SK-N-SH (cell line): ENCODE results near the gene ACACA. TPM values are rescaled to one million over a fixed set of nuclear protein-coding genes. Genes with fewer than 3 reads are reported as not detected.

ENCODE experiments used
- CTCF ChIA-PET: fragments of 300-600, 350-600 bp; formaldehyde crosslinking; extraction: SDS; loops from one replicate; lab custom pipeline; 2021; lab: Yijun Ruan, JAX
- POLR2A ChIA-PET: fragments of 350-600 bp; sonication (Branson Sonifier 250); formaldehyde crosslinking; extraction: SDS; loops from one replicate; lab custom pipeline; 2020; ENCODE audit warnings: antibody characterized with exemption, inconsistent platforms; lab: Yijun Ruan, JAX
- DNase-seq: peaks from one replicate; pipeline ENCODE4 v3.0.0; 2012
- H2AFZ ChIP-seq: fragments of 200-600 bp; sonication (generic); 2 replicates; pipeline ENCODE4 v1.8.1; 2016; ENCODE audit warnings: antibody characterized with exemption, mild to moderate bottlenecking, low read depth
- H3F3A ChIP-seq: fragments of 200-600 bp; sonication (generic); replicated peaks from 2 replicates; pipeline ENCODE3; 2016; ENCODE audit warnings: antibody characterized with exemption, mild to moderate bottlenecking; ENCODE audit not compliant: insufficient read depth
- H3K27ac ChIP-seq, 2 experiments: fragments of 200-500 bp in 1 of 2; fragments of 200-600 bp in 1 of 2; sonication (Bioruptor generic) in 1 of 2; sonication (generic), shearing (Covaris generic) in 1 of 2; 2 replicates each; pipeline versions ENCODE4 v1.5.1 to v1.6.1; 2014 to 2016; ENCODE audit warnings: low read depth in 2 of 2, inconsistent platforms in 1 of 2, low read length in 1 of 2, mild to moderate bottlenecking in 1 of 2, mixed read lengths in 1 of 2
- H3K27me3 ChIP-seq: fragments of 200-600 bp; sonication (generic), shearing (Covaris generic); 2 replicates; pipeline ENCODE4 v1.6.1; 2016; ENCODE audit warnings: mixed run types; ENCODE audit not compliant: insufficient read depth
- H3K36me3 ChIP-seq, 2 experiments: fragments of 200-500 bp in 1 of 2; fragments of 200-600 bp in 1 of 2; sonication (Bioruptor generic) in 1 of 2; sonication (generic) in 1 of 2; replicated peaks in 1 of 2; 2 replicates each; pipeline versions ENCODE3 to v1.5.1; 2014 to 2016; ENCODE audit warnings: low read length in 1 of 2, mild to moderate bottlenecking in 1 of 2; ENCODE audit not compliant: insufficient read depth in 2 of 2, control insufficient read depth in 1 of 2
- H3K4me1 ChIP-seq, 2 experiments: fragments of 200-500 bp in 1 of 2; fragments of 200-600 bp in 1 of 2; sonication (Bioruptor generic) in 1 of 2; sonication (generic), shearing (Covaris generic) in 1 of 2; 2 replicates each; pipeline versions ENCODE4 v1.5.1 to v1.6.1; 2014 to 2016; ENCODE audit warnings: low read depth in 1 of 2, low read length in 1 of 2, mixed run types in 1 of 2; ENCODE audit not compliant: insufficient read depth in 2 of 2, control insufficient read depth in 1 of 2
- H3K4me2 ChIP-seq: fragments of 200-600 bp; sonication (generic), shearing (Covaris generic); 2 replicates; pipeline ENCODE4 v1.6.1; 2017; ENCODE audit warnings: mixed run types
- H3K4me3 ChIP-seq, 2 experiments: fragments of 200-500 bp in 1 of 2; fragments of 200-600 bp in 1 of 2; sonication (Bioruptor generic) in 1 of 2; sonication (generic), shearing (Covaris generic) in 1 of 2; 2 replicates each; pipeline versions ENCODE4 v1.5.1 to v1.8.1; 2014 to 2016; ENCODE audit warnings: low read depth in 2 of 2, inconsistent platforms in 1 of 2, low read length in 1 of 2, mild to moderate bottlenecking in 1 of 2, mixed read lengths in 1 of 2, moderate library complexity in 1 of 2
- H3K79me2 ChIP-seq: fragments of 200-600 bp; sonication (generic); 2 replicates; pipeline ENCODE4 v1.8.1; 2017; ENCODE audit warnings: mild to moderate bottlenecking; ENCODE audit not compliant: insufficient read depth
- H3K9ac ChIP-seq: fragments of 200-600 bp; sonication (generic); 2 replicates; pipeline ENCODE4 v1.6.1; 2017; ENCODE audit warnings: mixed run types
- H3K9me2 ChIP-seq: fragments of 200-600 bp; sonication (generic); 2 replicates; pipeline ENCODE4 v1.6.1; 2017; ENCODE audit warnings: mixed run types
- H3K9me3 ChIP-seq: fragments of 200-600 bp; sonication (generic); 2 replicates; pipeline ENCODE4 v1.6.1; 2017; ENCODE audit warnings: mixed run types, mild to moderate bottlenecking, moderate library complexity
- H4K20me1 ChIP-seq: fragments of 200-600 bp; sonication (generic); 2 replicates; pipeline ENCODE4 v1.6.1; 2017; ENCODE audit warnings: mild to moderate bottlenecking, mixed run types; ENCODE audit not compliant: insufficient read depth
- EP300 ChIP-seq, 2 experiments: IDR thresholded peaks; 2 replicates each; pipeline versions ENCODE4 v1.4.0 to v1.6.1; 2012; ENCODE audit warnings: borderline replicate concordance in 1 of 2, low read depth in 1 of 2, low read length in 1 of 2
- EZH2phosphoT487 ChIP-seq: fragments of 200-600 bp; sonication (generic); IDR thresholded peaks from 2 replicates; pipeline ENCODE4 v1.6.1; 2017; ENCODE audit warnings: low read depth, mixed run types, mild to moderate bottlenecking, antibody characterized with exemption, moderate library complexity, borderline replicate concordance
- FOXJ3 ChIP-seq: sonication (generic); formaldehyde crosslinking; IDR thresholded peaks from 2 replicates; pipeline ENCODE4 v1.5.1; 2020; ENCODE audit warnings: mild to moderate bottlenecking, missing genetic modification reagents
- NFIC ChIP-seq: IDR thresholded peaks from 2 replicates; pipeline ENCODE4 v1.4.0; 2012; ENCODE audit warnings: borderline replicate concordance
- NRF1 ChIP-seq: IDR thresholded peaks from 2 replicates; pipeline ENCODE4 v1.6.1; 2012; ENCODE audit warnings: low read depth, mild to moderate bottlenecking, low read length
- RAD21 ChIP-seq: IDR thresholded peaks from 2 replicates; pipeline ENCODE4 v1.6.1; 2012; ENCODE audit warnings: mild to moderate bottlenecking, low read length
- RFX5 ChIP-seq: IDR thresholded peaks from 2 replicates; pipeline ENCODE4 v1.6.1; 2012; ENCODE audit warnings: mild to moderate bottlenecking, improper control_type of control experiment, low read length
- RXRA ChIP-seq: IDR thresholded peaks from 2 replicates; pipeline ENCODE4 v1.4.0; 2012; ENCODE audit warnings: low read depth, mild to moderate bottlenecking, borderline replicate concordance
- SIN3A ChIP-seq: IDR thresholded peaks from 2 replicates; pipeline ENCODE4 v1.6.1; 2012; ENCODE audit warnings: low read depth, mild to moderate bottlenecking, low read length, moderate library complexity, borderline replicate concordance
- TEAD4 ChIP-seq: IDR thresholded peaks from 2 replicates; pipeline ENCODE4 v1.4.0; 2012; ENCODE audit warnings: mild to moderate bottlenecking, borderline replicate concordance; ENCODE audit not compliant: insufficient read depth
- YY1 ChIP-seq: IDR thresholded peaks from 2 replicates; pipeline ENCODE4 v1.4.0; 2012; ENCODE audit warnings: low read depth, mild to moderate bottlenecking
- WGBS: methylation state at CpG from one replicate; pipeline ENCODE4 v1.1.6; 2017; ENCODE audit warnings: low lambda C conversion rate; 5-methylcytosine and 5-hydroxymethylcytosine counted together
- polyA plus RNA-seq, 3 experiments: library from polyadenylated mRNA; depleted of rRNA; stranded (reverse); fragments of >200 nt; gene quantifications; 2 replicates each; pipeline ENCODE4 v1.2.3, GENCODE V29; 2012
- TF ChIP-seq, protein P1 (sequence below): IDR thresholded peaks from 2 replicates; pipeline ENCODE4; 2012
- TF ChIP-seq, protein P2 (sequence below): IDR thresholded peaks from 2 replicates; pipeline ENCODE4 v1.4.0; 2012; ENCODE audit warnings: low read depth, borderline replicate concordance
- TF ChIP-seq, protein P3 (sequence below): IDR thresholded peaks from 2 replicates; pipeline ENCODE4 v1.4.0; 2012; ENCODE audit warnings: low read depth
- TF ChIP-seq, protein P4 (sequence below): IDR thresholded peaks from 2 replicates; pipeline ENCODE4 v1.6.1; 2012; ENCODE audit warnings: mild to moderate bottlenecking, low read depth, low read length, moderate library complexity
- TF ChIP-seq, protein P5 (sequence below): fragments of 150-350 bp; IDR thresholded peaks from 2 replicates; pipeline ENCODE4 v1.6.1; 2017; ENCODE audit warnings: antibody characterized with exemption, low read length, low read depth, borderline replicate concordance

Gene ACACA
- polyA plus RNA-seq, 1 of the 3 experiments (the other 2 are of a cell fraction): 27.2 TPM

DNA sequence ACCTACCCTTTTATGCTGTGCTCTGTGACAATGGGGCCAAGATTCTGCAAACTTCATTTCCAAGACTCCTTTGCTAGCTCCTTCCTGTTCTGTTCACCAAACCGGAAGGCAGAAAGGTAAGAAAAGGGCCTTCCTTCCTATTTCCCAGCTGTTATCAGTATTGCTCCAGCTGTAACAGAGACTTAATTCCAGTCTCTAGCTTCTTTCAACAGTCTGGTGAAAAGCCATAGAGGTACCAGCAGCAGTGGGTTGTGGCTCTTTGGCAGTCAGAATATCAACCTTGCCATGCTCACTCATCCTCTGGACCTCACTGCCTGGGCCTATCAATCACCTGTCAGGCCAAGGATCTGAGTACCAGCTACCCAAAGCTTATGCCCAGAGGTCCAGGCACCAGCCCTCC lies 120.2 kb downstream of the ACACA start:
- no peaks in the 10 kb centered on the region for H3K9me2 ChIP-seq
- H3K9ac ChIP-seq: no peak overlapping the region
- no peak for DNase-seq
- no peak overlapping the region for H3K4me2 ChIP-seq
- H3K27me3 ChIP-seq: no peaks in the 10 kb centered on the region
- H2AFZ ChIP-seq: no peak overlapping the region
- 0 out of 4 replicates have a peak, but pooled peaks cover 0 to 4% of the 10 kb centered on the region in 2 experiments for H3K4me1 ChIP-seq
- no peak overlapping the region for H3K27ac ChIP-seq
- H3K79me2 ChIP-seq: no peaks in the 10 kb centered on the region; the same call in 1 of the 2 replicates
- no peaks in the 10 kb centered on the region for H3K9me3 ChIP-seq
- TF ChIP-seq EZH2phosphoT487 (no peak), RFX5 (no peak), NFIC (no peak), YY1 (no peak), EP300 (IDR thresholded peaks at IDR 0.05; ENCODE audit: borderline replicate concordance in 1 of 2, low read depth in 1 of 2, low read length in 1 of 2) (no peak), TEAD4 (no peak), FOXJ3 (CRISPR knock-in tag) (no peak), SIN3A (no peak), RXRA (no peak), NRF1 (no peak), RAD21 (no peak)
- TF ChIP-seq, protein P1, sequence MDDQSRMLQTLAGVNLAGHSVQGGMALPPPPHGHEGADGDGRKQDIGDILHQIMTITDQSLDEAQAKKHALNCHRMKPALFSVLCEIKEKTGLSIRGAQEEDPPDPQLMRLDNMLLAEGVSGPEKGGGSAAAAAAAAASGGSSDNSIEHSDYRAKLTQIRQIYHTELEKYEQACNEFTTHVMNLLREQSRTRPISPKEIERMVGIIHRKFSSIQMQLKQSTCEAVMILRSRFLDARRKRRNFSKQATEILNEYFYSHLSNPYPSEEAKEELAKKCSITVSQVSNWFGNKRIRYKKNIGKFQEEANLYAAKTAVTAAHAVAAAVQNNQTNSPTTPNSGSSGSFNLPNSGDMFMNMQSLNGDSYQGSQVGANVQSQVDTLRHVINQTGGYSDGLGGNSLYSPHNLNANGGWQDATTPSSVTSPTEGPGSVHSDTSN: no peak
- TF ChIP-seq, protein P2, sequence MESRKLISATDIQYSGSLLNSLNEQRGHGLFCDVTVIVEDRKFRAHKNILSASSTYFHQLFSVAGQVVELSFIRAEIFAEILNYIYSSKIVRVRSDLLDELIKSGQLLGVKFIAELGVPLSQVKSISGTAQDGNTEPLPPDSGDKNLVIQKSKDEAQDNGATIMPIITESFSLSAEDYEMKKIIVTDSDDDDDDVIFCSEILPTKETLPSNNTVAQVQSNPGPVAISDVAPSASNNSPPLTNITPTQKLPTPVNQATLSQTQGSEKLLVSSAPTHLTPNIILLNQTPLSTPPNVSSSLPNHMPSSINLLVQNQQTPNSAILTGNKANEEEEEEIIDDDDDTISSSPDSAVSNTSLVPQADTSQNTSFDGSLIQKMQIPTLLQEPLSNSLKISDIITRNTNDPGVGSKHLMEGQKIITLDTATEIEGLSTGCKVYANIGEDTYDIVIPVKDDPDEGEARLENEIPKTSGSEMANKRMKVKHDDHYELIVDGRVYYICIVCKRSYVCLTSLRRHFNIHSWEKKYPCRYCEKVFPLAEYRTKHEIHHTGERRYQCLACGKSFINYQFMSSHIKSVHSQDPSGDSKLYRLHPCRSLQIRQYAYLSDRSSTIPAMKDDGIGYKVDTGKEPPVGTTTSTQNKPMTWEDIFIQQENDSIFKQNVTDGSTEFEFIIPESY: no peak
- TF ChIP-seq, protein P3, sequence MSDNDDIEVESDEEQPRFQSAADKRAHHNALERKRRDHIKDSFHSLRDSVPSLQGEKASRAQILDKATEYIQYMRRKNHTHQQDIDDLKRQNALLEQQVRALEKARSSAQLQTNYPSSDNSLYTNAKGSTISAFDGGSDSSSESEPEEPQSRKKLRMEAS: no peak
- TF ChIP-seq, protein P4, sequence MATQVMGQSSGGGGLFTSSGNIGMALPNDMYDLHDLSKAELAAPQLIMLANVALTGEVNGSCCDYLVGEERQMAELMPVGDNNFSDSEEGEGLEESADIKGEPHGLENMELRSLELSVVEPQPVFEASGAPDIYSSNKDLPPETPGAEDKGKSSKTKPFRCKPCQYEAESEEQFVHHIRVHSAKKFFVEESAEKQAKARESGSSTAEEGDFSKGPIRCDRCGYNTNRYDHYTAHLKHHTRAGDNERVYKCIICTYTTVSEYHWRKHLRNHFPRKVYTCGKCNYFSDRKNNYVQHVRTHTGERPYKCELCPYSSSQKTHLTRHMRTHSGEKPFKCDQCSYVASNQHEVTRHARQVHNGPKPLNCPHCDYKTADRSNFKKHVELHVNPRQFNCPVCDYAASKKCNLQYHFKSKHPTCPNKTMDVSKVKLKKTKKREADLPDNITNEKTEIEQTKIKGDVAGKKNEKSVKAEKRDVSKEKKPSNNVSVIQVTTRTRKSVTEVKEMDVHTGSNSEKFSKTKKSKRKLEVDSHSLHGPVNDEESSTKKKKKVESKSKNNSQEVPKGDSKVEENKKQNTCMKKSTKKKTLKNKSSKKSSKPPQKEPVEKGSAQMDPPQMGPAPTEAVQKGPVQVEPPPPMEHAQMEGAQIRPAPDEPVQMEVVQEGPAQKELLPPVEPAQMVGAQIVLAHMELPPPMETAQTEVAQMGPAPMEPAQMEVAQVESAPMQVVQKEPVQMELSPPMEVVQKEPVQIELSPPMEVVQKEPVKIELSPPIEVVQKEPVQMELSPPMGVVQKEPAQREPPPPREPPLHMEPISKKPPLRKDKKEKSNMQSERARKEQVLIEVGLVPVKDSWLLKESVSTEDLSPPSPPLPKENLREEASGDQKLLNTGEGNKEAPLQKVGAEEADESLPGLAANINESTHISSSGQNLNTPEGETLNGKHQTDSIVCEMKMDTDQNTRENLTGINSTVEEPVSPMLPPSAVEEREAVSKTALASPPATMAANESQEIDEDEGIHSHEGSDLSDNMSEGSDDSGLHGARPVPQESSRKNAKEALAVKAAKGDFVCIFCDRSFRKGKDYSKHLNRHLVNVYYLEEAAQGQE: no peak
- TF ChIP-seq, protein P5, sequence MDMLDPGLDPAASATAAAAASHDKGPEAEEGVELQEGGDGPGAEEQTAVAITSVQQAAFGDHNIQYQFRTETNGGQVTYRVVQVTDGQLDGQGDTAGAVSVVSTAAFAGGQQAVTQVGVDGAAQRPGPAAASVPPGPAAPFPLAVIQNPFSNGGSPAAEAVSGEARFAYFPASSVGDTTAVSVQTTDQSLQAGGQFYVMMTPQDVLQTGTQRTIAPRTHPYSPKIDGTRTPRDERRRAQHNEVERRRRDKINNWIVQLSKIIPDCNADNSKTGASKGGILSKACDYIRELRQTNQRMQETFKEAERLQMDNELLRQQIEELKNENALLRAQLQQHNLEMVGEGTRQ: no peak
- peaks cover 0 to 6% of the 10 kb centered on the region in 2 experiments for H3K36me3 ChIP-seq
- no peak overlapping the region for H3K4me3 ChIP-seq
- ChIA-PET POLR2A (no interaction called here), CTCF (interaction anchor here (1.4 kb wide), 1 partner anchor 16 kb away, joined by 3 read pairs; no protein-coding TSS in a partner anchor)
- 97% methylated on average over 1 of the region's 1 CpG for WGBS
- no peaks in the 10 kb centered on the region for H3F3A ChIP-seq
- H4K20me1 ChIP-seq: no peaks in the 10 kb centered on the region
